GM18519 (cell line): ENCODE measurements around the gene AP1AR.
"Not testable (repeated sequence)": the region's sequence is repeated elsewhere in the genome, so short reads cannot be mapped to it uniquely, and the experiment has no call there.

Experiments
- ATAC-seq: cut with Tn5 transposase; IDR thresholded peaks from one replicate; pipeline ENCODE4 v1.9.1; 2021; ENCODE audit warnings: mild to moderate bottlenecking, moderate library complexity; ENCODE audit not compliant: unreplicated experiment, low FRiP score

The AP1AR gene

DNA sequence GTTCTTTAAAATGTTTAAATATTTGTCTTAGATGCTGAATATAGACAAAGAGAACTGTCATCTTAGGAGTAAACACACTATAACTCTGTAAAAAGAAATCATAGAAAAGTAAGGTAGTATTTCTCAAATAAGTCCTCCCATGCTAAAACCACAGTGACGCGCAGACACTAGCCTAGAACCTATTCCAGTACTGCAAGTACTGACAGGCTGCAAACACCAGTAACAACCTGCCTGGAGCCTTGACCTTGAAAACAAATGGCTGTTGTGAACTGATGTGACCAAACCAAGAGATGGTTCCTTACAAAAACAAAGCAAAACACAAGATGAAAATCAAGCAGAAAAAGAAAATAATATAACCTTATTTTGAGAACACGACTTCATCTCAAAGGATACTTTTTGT lies 45.6 kb downstream of the AP1AR start:
- ATAC-seq: no peak

DNA sequence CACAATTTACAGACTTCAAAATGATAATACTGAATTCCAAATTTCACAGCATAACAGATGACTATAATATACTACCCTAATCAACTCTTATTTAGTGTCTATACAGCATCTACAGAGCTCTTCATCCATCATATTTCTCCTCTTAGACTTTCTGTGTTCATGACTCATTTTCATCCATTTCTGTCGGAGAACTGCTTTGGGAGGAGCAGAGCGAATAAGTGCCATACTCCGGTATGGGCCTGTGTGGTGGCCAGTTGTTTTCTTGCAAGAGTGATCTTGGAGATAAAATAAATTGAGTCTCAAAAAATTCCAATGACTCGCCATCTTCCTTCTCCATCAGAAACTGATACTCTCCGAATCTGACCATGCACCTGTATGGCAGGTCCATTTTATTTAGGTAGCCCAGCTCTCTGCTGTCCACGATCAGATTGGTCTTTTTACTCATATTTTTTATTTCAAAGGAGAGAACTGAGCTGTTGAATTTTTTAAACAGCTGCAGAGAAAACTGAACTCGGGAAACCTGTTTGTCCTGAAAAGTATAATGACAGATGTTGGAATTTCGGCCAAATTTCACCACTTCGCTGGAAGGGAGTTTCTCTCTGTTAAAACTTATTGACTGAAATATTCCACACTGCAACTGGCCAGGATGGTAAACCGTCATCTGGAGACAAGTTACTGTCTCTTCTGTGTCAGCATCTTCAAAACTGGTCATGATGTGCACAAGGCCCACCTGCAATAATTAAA lies 46.3 kb downstream of the AP1AR start:
- ATAC-seq: no peak

DNA sequence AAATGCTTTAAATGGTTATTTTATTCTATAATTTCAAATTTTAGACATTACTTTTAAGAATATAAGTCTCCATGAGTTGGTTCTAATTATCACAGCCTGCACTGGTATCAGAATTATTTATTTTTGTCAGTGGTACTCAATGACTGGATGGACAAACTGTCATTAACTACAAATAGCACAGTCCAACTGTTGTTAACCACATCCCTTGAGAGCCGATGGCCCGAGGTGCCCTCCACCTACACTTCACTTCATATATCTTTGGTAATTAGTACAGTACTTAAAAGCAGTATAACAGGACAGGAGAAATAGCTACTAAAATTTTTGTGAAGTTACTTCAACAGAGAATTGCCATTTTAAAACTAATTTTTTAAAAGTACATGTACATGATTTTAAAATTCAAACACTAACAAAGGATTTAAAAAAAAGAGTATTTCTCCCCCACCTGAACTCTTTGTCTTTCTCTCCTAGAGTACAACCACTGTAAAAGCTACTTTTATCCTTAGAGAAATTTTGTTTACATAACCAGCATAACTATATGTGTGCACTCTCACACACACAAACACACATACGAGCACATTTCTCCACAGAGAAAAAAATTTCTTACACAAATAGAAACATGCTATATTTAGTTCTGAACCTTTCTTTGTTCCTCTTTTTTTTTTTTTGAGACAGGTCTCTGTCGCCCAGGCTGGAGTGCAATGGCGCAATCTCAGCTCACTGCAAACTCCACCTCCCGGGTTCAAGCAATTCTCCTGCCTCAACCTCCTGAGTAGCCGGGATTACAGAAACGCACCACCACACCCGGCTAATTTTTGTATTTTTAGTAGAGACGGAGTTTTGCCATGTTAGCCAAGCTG lies 47.7 kb downstream of the AP1AR start:
- ATAC-seq: peak; percentile 52

- ATAC-seq: no peak
Measured at GRCh38 chr4:112279882-112280315, 48.3 kb downstream of the AP1AR start.

DNA sequence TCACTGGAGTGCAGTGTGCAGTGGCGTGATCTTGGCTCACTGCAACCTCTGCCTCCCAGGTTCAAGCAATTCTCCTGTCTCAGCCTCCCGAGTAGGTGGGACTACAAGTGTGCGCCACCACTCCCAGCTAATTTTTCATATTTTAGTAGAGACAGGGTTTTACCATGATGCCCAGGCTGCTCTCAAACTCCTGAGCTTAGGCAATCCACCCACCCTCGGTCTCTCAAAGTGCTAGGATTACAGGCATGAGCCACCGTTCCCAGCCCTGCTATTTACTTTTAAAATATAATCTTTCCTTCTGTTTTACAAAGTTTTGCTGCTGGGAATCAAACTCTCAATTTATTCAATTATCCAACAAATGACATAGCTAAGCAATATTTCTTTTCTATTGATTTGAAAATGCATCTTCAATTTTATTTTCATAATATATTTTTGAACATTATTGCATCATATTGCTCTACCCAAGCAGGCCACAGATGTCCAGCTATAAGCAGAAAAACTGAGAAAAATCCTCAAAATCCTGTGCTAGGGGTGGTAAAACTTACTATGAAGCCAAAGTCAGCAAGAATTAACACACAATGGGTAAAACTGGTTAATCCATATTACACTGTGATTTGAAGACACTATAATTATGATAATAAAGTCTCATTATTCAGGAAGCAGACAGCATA lies 48.9 kb downstream of the AP1AR start:
- ATAC-seq: no peak

DNA sequence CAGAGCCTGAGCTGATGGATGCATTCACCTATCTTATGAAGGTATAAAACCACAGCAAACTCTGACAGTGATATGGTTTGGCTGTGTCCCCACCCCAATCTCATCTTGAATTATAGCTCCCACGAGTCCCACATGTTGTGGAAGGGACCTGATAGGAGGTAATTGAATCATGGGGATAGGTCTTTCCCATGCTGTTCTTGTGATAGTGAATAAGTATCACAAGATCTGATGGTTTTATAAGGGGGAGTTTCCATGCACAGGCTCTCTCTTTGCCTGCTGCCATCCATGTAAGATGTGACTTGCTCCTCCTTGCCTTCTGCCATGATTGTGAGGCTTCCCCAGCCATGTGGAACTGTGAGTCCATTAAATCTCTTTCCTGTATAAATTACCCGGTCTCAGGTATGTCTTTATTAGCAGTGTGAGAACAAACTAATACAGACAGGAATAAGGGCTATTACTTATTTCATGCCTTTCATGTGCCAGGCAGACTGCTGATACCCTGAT lies 50.4 kb downstream of the AP1AR start:
- not testable (repeated sequence) for ATAC-seq

DNA sequence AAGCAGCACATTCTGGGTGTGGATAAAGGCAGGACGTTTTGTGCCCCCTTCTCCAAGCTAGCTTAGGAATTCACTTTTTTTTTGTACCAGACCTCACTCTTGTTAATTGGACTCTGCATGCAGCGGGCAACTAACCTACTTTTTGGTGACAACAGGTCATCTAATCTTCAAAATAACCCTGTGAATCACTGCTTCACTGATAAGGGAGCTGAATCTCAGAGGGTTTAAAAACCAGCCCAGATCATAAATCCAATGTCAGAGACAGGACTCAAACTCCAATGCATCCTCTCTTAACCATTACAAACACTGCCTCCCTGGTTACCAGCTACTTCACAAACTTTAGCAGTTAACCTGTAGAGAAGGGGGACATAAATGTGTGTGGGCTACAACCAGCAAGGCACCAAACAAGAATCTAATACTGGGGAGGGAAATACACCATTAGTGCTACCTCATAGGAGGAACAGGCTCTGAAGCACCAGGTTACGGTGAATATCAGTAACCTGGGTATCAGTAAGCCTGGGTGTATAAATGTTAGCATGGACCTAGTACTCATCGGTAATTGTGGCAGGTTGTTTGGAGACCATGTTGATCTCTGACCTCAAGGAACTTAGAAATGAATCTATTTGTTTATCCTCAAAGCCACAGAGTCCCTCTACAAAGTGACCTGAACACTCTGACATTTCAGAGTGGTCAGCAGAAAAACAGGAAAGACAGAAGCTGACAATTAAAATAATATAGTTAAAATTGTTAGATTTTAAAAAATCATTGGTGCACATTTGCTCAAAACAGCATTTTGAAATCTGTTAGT lies 51.5 kb downstream of the AP1AR start:
- ATAC-seq: no peak

DNA sequence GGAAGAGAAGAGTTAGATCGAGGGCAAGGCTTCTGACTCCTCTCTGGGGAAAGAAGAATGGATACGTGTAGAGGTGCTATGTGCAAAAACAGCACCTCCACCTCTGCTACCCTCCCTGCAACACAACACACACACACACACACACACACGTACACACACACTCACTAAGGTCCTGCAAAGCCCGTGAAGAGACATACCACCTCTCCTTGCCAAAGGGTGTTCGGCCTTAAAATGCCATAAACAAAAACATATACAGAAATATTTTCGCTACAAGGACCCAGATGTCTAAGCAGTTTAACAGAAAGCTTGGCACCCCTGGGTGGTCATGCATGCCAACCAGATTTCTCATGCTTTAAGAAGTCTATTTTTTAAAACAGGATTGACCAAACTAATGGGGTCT lies 52.6 kb downstream of the AP1AR start:
- no peak for ATAC-seq

DNA sequence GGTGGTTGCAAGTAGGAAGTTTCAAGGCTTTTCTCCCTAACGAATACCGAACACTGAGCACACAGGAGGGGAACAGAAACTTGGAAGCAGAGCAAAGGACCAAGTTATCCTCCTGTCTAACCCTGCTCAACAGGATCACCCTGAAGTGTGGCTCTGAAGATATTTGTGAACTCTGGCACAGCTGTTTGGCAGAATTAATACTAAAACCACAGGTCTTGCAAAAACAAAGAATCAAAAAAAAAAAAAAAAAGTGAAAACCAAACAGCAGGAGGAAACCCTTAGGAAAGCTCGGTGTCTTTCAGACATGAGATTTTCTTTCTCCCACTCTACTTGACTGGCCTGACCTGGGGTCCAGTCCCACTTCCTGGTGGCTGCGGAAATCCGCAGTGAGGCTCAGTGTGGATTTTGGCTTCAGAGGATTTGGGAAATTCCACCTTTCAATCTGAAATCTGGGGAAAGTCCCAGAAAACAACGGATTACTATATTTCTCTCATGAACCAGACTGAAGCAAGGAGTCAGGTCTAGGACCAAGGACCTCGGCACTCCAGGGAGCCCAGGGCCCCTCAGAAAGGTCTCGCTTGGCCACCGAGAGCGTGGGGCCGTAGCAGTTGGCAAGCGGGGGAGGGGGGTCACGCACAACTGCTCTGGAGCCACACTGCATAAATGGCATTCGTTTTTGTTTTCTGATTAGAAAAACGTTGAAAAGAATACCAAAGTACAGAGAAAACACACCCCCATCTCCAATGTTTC lies 53.2 kb downstream of the AP1AR start:
- no peak for ATAC-seq

DNA sequence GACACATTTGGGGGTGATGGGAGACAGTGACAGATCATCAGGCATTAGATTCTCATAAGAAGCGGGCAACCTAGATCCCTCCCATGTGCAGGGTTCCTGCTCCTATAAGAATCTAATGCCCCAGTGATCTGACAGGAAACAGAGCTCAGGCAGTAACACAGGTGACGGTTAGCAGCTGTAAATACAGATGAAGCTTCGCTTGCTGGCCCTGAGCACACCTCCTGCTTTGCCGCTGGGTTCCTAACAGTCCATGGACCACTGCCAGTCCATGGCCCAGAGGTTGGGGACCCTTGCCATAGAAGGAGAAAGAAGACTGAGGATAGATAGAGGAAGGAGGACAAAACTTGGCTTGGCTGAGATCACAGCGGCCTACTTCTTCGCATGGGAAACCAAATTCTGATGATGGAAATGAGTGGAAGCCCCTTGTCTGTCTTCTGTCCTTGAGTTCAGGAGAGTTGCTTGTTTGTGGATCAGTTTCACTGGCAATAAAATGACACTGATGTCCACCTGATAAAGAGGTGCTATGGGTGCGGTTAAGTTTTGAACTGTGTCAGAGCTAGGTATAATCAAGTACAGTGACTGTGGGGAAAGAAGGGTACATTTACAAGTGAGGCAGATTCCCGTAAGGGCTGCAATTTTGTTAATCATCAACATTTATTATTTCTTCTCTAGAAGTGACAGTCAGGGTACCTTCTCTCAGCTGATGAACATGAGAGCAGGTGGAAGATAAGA lies 55.8 kb downstream of the AP1AR start:
- no peak for ATAC-seq

DNA sequence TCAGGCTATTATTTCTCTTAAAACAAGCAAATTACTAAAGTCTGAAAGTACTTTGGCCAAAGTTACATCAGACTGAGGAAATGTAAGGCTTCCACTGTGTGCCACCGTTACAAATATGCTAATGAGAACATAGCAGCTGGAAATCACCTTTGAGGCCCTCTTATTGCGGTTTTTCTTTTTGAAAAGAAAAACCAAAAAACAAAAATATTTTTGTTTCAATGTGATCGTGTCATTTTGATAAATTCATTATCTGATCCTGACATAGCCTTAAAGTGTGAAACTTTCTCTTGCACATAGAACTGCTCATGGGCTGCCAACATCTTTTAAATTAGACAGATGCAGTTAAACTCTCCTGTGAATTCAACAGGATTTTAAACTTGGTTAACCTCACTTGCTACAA lies 56.9 kb downstream of the AP1AR start:
- ATAC-seq: peak; percentile 33

DNA sequence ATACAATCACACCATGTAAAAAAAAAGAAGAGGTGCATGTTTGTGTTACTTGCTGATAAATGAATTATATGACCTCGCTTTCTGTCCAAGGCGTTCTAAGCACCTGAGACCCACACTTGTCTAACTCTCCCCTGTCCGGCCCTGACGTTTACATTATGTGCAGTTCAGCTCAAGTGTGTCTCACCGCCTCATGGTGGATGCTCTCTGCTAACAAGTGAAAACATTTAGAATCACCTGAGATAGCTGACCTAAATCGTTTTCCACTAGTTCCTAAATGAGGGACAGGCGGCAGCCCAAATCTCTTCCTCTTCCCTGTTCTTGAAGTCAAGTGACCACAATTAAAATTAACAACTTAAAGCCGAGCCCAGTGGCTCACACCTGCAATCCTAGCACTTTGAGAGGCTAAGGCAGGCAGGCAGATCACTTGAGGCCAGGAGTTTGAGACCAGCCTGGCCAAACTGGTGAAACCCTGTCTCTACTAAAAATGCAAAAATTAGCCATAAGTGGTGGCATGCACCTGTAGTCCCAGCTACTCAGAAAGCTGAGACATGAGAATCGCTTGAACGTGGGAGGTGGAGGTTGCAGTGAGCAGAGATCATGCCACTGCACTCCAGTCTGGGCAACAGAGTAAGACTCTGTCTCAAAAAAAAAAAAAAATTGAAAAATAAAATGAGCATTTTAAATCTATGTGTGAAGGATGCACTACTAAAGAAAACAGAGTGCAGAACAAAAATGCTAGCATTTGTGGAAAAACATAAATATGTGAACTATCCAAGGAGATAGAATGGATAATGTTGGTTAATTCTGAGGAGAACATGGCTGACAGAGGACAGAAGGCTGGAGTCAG lies 58.0 kb downstream of the AP1AR start:
- ATAC-seq: no peak

- no peak for ATAC-seq
Measured at GRCh38 chr4:112290341-112290740, 58.8 kb downstream of the AP1AR start.

DNA sequence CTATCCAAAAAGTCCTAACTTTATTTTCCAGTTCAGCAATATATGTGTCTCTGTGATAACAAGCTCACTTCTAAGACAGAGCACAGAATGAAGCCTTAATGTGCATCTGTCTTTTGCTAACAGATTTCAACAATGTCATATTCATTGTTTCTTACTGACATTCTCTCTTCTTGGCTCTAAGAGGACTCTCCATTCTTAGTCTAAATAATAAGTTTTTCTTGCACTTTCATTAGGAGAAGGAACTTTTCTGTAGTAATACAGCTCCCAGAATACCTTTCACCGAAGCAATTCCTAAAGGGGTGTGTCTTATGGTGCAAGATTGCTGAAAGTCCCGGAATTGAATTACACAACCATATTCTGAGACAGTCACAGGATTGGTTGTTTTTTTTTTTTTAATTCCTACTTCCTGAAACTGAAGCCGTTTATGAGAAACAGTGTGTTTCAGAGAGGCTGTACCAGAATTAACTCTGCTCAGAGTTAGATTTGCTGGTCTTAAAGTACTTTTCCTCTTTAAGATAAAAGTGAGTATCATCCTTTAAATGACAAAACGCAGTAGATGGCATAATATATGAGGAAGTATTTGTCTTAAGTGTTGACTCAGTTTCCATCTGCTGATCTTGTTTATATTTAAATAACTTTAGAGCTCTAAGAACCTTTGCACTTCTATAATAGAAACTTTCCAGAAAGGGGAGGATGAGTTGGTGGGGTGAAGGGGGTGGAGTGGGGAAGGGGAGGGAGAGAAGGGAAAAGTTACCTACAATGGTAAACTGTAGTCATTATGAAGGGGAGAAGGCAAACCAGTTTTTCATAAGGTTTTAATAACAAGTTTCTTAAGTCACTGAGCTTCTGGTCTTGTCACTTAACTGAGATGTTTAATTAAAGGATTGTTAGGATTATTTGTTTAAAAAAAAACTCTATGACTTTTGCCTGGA lies 65.6 kb downstream of the AP1AR start, which contains the start of gene ALPK1:
TSS of gene ALPK1 (plus strand) at position 421 of the 932 bp plus-strand sequence.
- ATAC-seq: peak; percentile 85

DNA sequence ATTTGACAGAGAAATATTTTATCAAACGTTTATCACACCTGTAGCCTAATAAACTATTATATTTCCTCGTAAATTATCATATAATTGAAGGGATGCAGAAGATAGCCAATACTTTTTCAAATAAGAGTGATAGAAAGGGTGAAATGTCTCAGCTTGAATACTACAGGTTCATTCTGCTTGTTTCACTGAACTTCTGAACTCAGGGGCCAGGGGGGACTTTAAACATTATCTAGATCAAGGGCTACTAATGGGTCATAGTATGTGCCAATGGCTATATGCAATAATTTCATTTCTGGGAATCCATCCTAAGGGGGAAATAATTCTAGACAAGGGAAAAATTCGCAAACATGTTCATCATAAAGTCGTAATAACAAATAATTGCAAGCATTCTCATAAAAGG lies 68.1 kb downstream of the AP1AR start:
- no peak for ATAC-seq

DNA sequence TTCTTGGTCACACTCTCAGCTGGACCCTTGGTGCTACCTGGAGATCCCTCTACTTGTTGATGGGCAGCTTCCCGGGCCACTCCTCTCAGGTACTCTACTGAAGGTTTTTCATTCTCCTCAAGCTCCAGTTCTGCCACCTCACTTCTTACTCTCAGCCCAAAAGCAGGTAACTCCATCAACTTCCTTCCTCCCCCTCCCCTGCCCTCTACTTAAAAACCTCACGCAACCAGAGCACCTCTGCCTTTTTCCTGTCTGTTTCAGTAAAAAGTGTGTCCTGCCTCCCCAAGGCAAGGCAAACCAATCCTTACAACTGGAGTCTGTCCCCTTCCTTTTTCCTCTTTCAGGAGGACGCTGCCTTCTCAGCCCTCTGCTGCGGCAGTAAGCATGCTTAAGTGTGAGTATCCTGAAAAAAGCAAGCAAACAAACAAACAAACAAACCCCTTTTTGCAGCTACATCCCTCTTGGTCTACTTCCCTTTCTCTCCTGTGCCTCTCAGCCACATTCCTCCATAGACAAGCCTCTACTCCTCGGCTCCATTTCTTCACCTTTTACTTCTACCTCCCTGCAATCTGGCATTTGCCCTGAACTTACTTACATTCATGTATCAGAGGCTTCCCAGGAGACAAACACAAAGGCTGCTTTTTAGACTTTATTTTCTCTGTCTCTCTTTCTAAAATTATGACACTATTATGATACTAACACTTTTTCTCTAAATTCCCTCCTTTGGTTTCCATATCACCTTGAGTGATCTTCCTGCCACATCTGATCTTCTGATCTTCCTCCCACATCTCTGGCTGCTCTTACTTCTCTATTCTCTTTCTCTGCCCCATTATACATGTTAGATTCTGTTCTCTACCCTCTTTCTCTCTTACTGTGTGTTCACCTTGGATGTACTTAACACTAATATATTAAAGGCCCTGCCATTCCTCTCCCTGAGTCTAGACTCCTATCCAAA lies 71.0 kb downstream of the AP1AR start:
- no peak for ATAC-seq
